ENCODE results near the gene SHOC2. TPM values are rescaled to one million over a fixed set of nuclear protein-coding genes. Genes with fewer than 3 reads are reported as not detected.

The SHOC2 gene
- total and polyA plus RNA-seq, 7 donors: 21.4 to 74.5 (median 52.5) TPM

GRCh38 chr10:110960333-110960712 lies 40.9 kb downstream of the SHOC2 start:
- no peaks in the 10 kb centered on the region for H3K27me3 ChIP-seq
- TF ChIP-seq CTCF (IDR thresholded peaks at IDR 0.05): no peak
- no peak for TF ChIP-seq POLR2AphosphoS5 (IDR thresholded peaks at IDR 0.05)
- TF ChIP-seq EP300 (IDR thresholded peaks at IDR 0.05): no peak
- no peak for TF ChIP-seq POLR2A (IDR thresholded peaks at IDR 0.05)
- no peaks in the 10 kb centered on the region for H3K9me3 ChIP-seq
- intact Hi-C loops (cut with DNase I): loop anchor here (5.0 kb wide), 1 partner anchor 637 kb away; no protein-coding TSS in a partner anchor
- DNase-seq: no peak
- no peak overlapping the region for H3K4me3 ChIP-seq
- H3K27ac ChIP-seq: peak overlapping the region in 1 of 4 donors; percentile 29
- H3K4me1 ChIP-seq: peaks cover 0 to 70% (median 48%) of the 10 kb centered on the region in 4 donors
- WGBS, 2 donors: 49 to 96% methylated on average over 1 of the region's 1 CpG
- no peaks in the 10 kb centered on the region for H3K36me3 ChIP-seq

GRCh38 chr10:110962443-110962842 lies 43.0 kb downstream of the SHOC2 start:
- Histone ChIP-seq H3K27me3 (no peaks in the 10 kb centered on the region), H3K9me3 (no peaks in the 10 kb centered on the region), H3K4me1 (peaks cover 0 to 77% (median 53%) of the 10 kb centered on the region in 4 donors), H3K4me3 (no peak overlapping the region), H3K36me3 (no peaks in the 10 kb centered on the region), H3K27ac (no peak overlapping the region)
- no peak for DNase-seq
- WGBS, 2 donors: 92 to 93% methylated on average over 2 of the region's 2 CpGs
- intact Hi-C loops (cut with DNase I): loop anchor here (5.0 kb wide), 1 partner anchor 635 kb away; no protein-coding TSS in a partner anchor
- TF ChIP-seq POLR2AphosphoS5 (IDR thresholded peaks at IDR 0.05) (no peak), CTCF (IDR thresholded peaks at IDR 0.05) (no peak), EP300 (IDR thresholded peaks at IDR 0.05) (no peak), POLR2A (IDR thresholded peaks at IDR 0.05) (no peak)

GRCh38 chr10:110963162-110963561 lies 43.8 kb downstream of the SHOC2 start:
- H3K4me1 ChIP-seq: peaks cover 0 to 77% (median 53%) of the 10 kb centered on the region in 4 donors
- H3K4me3 ChIP-seq: no peak overlapping the region
- H3K9me3 ChIP-seq: no peaks in the 10 kb centered on the region
- H3K27ac ChIP-seq: no peak overlapping the region
- no peaks in the 10 kb centered on the region for H3K27me3 ChIP-seq
- H3K36me3 ChIP-seq: no peaks in the 10 kb centered on the region
- WGBS, 2 donors: 93 to 95% methylated on average over 2 of the region's 2 CpGs
- TF ChIP-seq POLR2AphosphoS5 (IDR thresholded peaks at IDR 0.05) (no peak), EP300 (IDR thresholded peaks at IDR 0.05) (no peak), CTCF (IDR thresholded peaks at IDR 0.05) (no peak), POLR2A (IDR thresholded peaks at IDR 0.05) (no peak)
- no peak for DNase-seq
- intact Hi-C loops (cut with DNase I): loop anchor here (5.0 kb wide), 1 partner anchor 634 kb away; no protein-coding TSS in a partner anchor

- Histone ChIP-seq H3K4me3 (no peak overlapping the region), H3K36me3 (no peaks in the 10 kb centered on the region), H3K27me3 (no peaks in the 10 kb centered on the region), H3K9me3 (no peaks in the 10 kb centered on the region), H3K4me1 (peaks cover 0 to 66% (median 45%) of the 10 kb centered on the region in 4 donors), H3K27ac (no peak overlapping the region)
- DNase-seq: no peak
- intact Hi-C loops (cut with DNase I): loop anchor here (5.0 kb wide), 1 partner anchor 633 kb away; no protein-coding TSS in a partner anchor
- no peak for TF ChIP-seq EP300 (IDR thresholded peaks at IDR 0.05)
- no peak for TF ChIP-seq POLR2A (IDR thresholded peaks at IDR 0.05)
- no peak for TF ChIP-seq CTCF (IDR thresholded peaks at IDR 0.05)
- no peak for TF ChIP-seq POLR2AphosphoS5 (IDR thresholded peaks at IDR 0.05)
- 95 to 96% methylated on average over 5 of the region's 5 CpGs for WGBS, 2 donors
Measured at GRCh38 chr10:110964681-110965080, 45.3 kb downstream of the SHOC2 start.

- no peak overlapping the region for H3K27ac ChIP-seq
- DNase-seq: no peak
- no peak overlapping the region for H3K4me3 ChIP-seq
- H3K4me1 ChIP-seq: peaks cover 0 to 61% (median 40%) of the 10 kb centered on the region in 4 donors
- no peaks in the 10 kb centered on the region for H3K27me3 ChIP-seq
- H3K36me3 ChIP-seq: no peaks in the 10 kb centered on the region
- H3K9me3 ChIP-seq: no peaks in the 10 kb centered on the region
- intact Hi-C loops (cut with DNase I): no loop called here
- no peak for TF ChIP-seq EP300 (IDR thresholded peaks at IDR 0.05)
Measured at GRCh38 chr10:110965216-110965615, 45.8 kb downstream of the SHOC2 start.
